ENCODE data around the gene MAP1S. TPM values are rescaled to one million over a fixed set of nuclear protein-coding genes. Genes with fewer than 3 reads are reported as not detected.
A peak's percentile ranks its signal among the peaks of the same experiment; 100 is the strongest.

Gene MAP1S
- total and polyA plus RNA-seq, 2 of the 13 experiments (the other 11 are each of a cell fraction or from before 2014, with no cell fraction given): 3.8 to 7.3 TPM

DNA sequence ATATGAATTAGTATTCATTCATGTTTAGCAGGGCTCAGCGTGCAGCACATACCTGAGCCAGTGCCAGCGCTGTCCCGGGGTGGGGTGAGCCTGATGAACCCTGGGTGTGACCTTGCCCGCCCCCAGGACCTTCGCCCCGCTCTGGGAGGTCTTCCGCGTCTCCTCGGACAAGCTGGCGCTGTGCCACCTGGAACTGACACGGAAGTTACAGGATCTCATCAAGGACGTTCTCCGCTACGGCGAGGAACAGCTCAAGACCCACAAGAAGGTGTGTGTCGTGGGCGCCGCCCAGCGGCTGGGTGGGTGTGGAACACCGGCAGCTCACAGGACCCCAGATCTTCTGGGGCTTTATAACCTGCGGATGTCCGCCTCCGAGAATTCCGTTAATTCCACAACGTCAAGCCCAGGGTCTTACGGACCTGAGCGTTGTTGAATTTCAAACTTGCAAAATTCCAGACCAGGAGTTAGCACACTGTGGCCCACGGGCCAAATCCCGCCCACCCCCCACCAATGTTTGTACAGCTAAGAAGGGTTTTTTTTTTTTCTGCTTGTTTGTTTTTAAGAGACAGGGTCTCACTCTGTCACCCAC is 47.4 kb downstream of the MAP1S start (continued):
- TF ChIP-seq ZNF672 (CRISPR knock-in tag; IDR thresholded peaks at IDR 0.05) (no peak), ZNF160 (CRISPR knock-in tag; IDR thresholded peaks at IDR 0.05) (0 out of 2 replicates have a peak, but pooled peaks have one; percentile 53), GFI1 (CRISPR knock-in tag; IDR thresholded peaks at IDR 0.05; ENCODE audit: borderline replicate concordance) (no peak), CCDC6 (CRISPR knock-in tag; IDR thresholded peaks at IDR 0.05) (no peak), JARID2 (CRISPR knock-in tag; IDR thresholded peaks at IDR 0.05; ENCODE audit: insufficient replicate concordance) (no peak), ZSCAN30 (CRISPR knock-in tag; IDR thresholded peaks at IDR 0.05) (no peak), NCOR1 (IDR thresholded peaks at IDR 0.05; ENCODE audit: borderline replicate concordance, low read length) (peak; percentile 45; the same call in 1 of the 2 replicates), ZFYVE20 (CRISPR knock-in tag; IDR thresholded peaks at IDR 0.05; ENCODE audit: borderline replicate concordance, low read depth) (no peak), PHB2 (IDR thresholded peaks at IDR 0.05; ENCODE audit: partially characterized antibody) (no peak), ZNF12 (CRISPR knock-in tag; IDR thresholded peaks at IDR 0.05) (no peak), PAWR (CRISPR knock-in tag; IDR thresholded peaks at IDR 0.05; ENCODE audit: borderline replicate concordance) (no peak), MIER2 (CRISPR knock-in tag; IDR thresholded peaks at IDR 0.05) (peak; percentile 76), ZFP1 (CRISPR knock-in tag; IDR thresholded peaks at IDR 0.05) (no peak), ZFP36L2 (CRISPR knock-in tag; IDR thresholded peaks at IDR 0.05) (no peak), ZNF496 (CRISPR knock-in tag; IDR thresholded peaks at IDR 0.05; ENCODE audit: insufficient replicate concordance) (no peak), ZNF781 (CRISPR knock-in tag; IDR thresholded peaks at IDR 0.05; ENCODE audit: borderline replicate concordance, not compliant biosample characterization) (no peak), ZNF33A (CRISPR knock-in tag; IDR thresholded peaks at IDR 0.05; ENCODE audit: borderline replicate concordance) (no peak), TIGD3 (CRISPR knock-in tag; IDR thresholded peaks at IDR 0.05; ENCODE audit: borderline replicate concordance) (no peak)
- TF ChIP-seq, protein P1, sequence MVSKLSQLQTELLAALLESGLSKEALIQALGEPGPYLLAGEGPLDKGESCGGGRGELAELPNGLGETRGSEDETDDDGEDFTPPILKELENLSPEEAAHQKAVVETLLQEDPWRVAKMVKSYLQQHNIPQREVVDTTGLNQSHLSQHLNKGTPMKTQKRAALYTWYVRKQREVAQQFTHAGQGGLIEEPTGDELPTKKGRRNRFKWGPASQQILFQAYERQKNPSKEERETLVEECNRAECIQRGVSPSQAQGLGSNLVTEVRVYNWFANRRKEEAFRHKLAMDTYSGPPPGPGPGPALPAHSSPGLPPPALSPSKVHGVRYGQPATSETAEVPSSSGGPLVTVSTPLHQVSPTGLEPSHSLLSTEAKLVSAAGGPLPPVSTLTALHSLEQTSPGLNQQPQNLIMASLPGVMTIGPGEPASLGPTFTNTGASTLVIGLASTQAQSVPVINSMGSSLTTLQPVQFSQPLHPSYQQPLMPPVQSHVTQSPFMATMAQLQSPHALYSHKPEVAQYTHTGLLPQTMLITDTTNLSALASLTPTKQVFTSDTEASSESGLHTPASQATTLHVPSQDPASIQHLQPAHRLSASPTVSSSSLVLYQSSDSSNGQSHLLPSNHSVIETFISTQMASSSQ (IDR thresholded peaks at IDR 0.05; ENCODE audit: low read depth): no peak
- TF ChIP-seq, protein P1 (CRISPR knock-in tag; IDR thresholded peaks at IDR 0.05; ENCODE audit: borderline replicate concordance): no peak; the same call in 1 of the 2 replicates
- TF ChIP-seq, protein P2, sequence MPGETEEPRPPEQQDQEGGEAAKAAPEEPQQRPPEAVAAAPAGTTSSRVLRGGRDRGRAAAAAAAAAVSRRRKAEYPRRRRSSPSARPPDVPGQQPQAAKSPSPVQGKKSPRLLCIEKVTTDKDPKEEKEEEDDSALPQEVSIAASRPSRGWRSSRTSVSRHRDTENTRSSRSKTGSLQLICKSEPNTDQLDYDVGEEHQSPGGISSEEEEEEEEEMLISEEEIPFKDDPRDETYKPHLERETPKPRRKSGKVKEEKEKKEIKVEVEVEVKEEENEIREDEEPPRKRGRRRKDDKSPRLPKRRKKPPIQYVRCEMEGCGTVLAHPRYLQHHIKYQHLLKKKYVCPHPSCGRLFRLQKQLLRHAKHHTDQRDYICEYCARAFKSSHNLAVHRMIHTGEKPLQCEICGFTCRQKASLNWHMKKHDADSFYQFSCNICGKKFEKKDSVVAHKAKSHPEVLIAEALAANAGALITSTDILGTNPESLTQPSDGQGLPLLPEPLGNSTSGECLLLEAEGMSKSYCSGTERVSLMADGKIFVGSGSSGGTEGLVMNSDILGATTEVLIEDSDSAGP (CRISPR knock-in tag; IDR thresholded peaks at IDR 0.05; ENCODE audit: borderline replicate concordance): peak; percentile 93
- TF ChIP-seq, protein P3, sequence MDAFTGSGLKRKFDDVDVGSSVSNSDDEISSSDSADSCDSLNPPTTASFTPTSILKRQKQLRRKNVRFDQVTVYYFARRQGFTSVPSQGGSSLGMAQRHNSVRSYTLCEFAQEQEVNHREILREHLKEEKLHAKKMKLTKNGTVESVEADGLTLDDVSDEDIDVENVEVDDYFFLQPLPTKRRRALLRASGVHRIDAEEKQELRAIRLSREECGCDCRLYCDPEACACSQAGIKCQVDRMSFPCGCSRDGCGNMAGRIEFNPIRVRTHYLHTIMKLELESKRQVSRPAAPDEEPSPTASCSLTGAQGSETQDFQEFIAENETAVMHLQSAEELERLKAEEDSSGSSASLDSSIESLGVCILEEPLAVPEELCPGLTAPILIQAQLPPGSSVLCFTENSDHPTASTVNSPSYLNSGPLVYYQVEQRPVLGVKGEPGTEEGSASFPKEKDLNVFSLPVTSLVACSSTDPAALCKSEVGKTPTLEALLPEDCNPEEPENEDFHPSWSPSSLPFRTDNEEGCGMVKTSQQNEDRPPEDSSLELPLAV (CRISPR knock-in tag; conservative IDR thresholded peaks at IDR 0.05; ENCODE audit: low read depth): no peak
